GM21825 (cell line): ENCODE measurements around the gene SNCAIP.
"Not testable (repeated sequence)": the region's sequence is repeated elsewhere in the genome, so short reads cannot be mapped to it uniquely, and the experiment has no call there.

Source experiments
- ATAC-seq: cut with Tn5 transposase; IDR thresholded peaks from one replicate; pipeline ENCODE4 v1.9.1; 2021; ENCODE audit warnings: mild to moderate bottlenecking, moderate library complexity; ENCODE audit not compliant: unreplicated experiment

Gene SNCAIP

DNA sequence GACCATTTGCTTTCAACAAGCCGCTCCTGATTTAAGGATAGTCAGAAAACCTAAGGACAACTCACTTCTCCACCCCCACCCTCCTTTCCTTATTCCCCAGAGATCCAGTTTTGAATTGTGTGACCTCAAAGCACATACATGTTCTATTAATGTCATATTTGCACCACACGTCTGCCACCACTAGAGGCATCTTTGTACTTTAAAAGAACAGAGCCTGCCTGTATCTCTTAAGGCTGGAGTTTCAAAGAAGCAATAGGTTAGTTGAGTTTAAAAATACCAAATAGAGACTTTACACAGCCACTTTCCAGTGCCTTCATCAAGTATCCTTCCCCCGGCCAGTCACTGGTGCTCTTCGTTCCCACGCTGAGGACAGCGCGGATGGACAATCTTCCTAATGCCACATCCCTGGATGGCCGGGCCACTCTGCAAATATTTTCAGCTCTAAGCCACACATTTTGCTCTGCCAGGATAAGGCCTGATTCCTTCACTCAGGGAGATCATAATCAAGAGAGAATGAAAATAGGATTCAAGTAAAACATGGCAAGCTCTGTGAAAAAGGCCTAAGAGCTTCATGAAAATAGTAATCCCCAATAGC lies 146.3 kb downstream of the SNCAIP start:
- ATAC-seq = no peak

- ATAC-seq = no peak
These were observed 150.4 kb downstream of the SNCAIP start for GRCh38 chr5:122462486-122462885.

GRCh38 chr5:122463221-122463620 lies 151.2 kb downstream of the SNCAIP start:
- no peak for ATAC-seq

DNA sequence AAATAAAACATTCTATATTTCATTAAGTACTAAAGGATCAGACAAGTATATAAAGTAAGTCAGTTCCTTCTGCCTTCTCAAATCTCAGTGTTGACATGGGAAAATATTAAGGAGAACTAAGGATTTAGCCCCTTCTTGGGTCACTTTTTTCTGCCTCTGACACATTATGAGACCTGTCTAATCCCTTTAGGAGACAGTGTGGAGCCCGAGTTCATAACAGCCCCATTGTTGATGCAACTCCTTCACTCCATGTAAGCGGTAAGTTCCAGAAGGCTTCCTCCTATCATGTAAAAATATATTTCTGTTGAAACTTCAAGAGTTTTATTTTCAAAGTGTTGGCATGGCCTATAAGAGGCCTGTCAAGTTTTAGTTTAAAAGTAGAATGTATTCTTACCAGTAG lies 152.2 kb downstream of the SNCAIP start:
- ATAC-seq = no peak

- ATAC-seq = no peak
These were observed 153.1 kb downstream of the SNCAIP start for GRCh38 chr5:122465031-122465577.

- no peak for ATAC-seq
These were observed 154.0 kb downstream of the SNCAIP start for GRCh38 chr5:122465994-122466393.

DNA sequence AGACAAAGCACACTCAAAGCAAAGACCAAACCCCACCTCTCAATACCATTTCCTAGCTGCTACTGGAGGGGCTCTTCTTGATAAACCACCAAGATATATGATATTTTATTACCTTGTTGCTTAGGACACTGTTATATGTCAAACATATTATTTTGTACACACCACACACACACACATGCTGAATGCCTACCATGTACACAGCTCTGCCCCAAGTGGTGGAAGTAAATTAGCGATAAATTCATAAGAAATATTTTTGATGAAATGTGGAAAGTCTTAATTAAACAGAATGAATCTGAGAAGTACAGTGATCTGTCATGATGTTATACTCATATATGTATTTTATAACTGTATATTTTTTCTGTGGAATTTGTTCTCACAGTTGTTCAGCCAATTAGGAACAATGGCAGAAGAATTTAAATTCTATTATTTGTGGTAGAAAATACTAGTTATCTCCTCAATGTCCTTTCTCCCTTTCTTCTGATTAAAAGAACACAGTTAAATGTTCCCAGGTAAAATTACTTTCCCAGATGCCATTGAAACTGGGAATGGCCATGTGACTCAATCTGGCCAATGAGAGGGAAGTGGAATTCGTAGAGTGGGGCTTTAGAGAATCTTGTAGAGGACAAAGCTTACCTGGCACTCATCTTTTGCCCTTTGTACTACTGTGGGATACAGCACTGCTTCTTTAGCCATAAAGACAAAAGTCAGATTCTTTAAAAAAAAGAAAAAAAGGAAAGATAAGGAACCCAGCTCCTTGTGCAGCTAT lies 156.5 kb downstream of the SNCAIP start:
- no peak for ATAC-seq

GRCh38 chr5:122469384-122469919 lies 157.4 kb downstream of the SNCAIP start:
- no peak for ATAC-seq

- ATAC-seq = no peak
These were observed 158.3 kb downstream of the SNCAIP start for GRCh38 chr5:122470365-122470764.

DNA sequence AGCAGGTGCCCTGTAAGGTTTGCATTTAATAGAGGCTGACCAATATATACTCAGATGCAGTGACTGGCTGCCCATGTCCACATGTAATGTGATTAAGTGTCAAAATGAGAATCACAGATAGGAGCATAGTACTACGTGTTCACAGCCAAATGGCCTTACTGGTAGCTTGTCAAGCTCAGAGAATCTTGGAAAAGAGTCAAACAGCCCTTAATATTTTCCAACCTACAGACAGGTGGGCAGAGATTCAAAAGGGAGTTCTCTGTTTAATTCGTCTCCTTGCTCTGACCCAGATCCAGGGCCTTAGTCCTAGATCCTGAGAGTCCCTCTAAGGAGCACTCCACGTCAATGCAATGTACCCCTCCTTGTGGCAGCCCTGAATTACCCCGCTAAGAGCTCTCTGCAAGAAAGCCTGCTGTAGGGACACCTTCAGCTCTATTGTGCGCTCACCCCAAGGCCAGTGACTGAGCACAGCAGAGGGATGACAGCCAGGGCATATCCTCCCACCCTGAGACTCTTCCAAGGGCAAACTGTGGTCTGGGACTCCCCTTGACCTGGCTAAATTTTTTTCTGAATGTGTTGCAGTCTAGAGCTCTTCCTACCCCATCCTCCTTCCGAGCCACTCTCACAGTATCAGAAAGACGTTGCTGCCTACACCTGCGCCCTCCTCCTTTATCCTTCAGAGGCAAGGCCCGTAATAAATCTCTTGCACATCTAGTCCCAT lies 159.2 kb downstream of the SNCAIP start:
- no peak for ATAC-seq

- no peak for ATAC-seq
These were observed 159.7 kb downstream of the SNCAIP start for GRCh38 chr5:122471752-122472061.

GRCh38 chr5:122473138-122473843 lies 161.3 kb downstream of the SNCAIP start:
- ATAC-seq = no peak

GRCh38 chr5:122473941-122474340 lies 161.9 kb downstream of the SNCAIP start:
- no peak for ATAC-seq

DNA sequence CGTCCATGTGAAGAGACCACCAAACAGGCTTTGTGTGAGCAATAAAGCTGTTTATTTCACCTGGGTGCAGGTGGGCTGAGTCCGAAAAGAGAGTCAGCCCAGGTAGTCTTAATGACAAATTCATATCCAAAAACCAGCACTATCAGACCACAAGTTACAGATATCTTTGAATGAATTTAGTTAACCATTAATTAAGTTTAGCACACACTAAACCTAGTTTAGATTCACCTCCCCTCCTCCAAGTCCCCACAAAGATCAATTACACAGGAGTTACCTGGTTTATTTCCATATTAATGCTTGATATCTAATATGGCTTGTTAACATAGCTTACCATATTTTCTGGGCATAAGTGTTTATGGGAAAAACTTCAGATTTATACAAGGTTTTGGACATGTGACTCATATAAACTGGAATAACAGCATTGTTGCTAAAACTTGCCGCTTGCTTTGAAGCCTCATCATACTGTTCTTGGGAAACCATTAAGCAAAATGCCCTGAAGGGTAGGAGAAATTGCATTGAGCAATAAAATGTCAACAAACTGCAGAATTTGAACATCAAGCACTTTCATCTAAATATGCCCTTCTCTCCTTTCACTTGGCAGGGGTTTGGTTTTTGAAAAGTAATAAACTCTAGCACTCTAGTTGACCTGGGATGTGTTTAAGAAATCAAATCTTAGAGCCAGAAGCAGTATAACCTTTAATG lies 166.9 kb downstream of the SNCAIP start:
- no peak for ATAC-seq

- ATAC-seq = no peak
These were observed 168.1 kb downstream of the SNCAIP start for GRCh38 chr5:122480146-122480545.

- no peak for ATAC-seq
These were observed 172.1 kb downstream of the SNCAIP start for GRCh38 chr5:122484103-122484502.

DNA sequence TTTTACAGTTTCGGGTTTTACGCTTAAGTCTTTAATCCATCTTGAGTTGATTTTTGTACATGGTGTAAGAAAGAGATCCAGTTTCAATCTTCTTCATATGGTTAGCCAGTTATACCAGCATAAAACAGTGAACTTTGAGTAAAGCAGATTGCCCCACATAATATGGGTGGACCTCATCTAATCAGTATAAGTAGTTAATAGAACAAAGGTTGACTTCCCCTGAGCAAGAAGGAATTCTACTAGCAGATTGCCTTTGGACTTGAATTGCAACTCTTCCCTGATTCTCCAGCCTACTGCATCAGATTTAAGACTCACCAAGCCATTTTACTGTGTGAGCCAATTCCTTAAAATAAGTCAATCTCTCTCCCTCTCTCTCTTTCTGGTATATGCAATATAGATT lies 173.2 kb downstream of the SNCAIP start:
- ATAC-seq = no peak

GRCh38 chr5:122486616-122487015 lies 174.6 kb downstream of the SNCAIP start:
- ATAC-seq = not testable (repeated sequence)

DNA sequence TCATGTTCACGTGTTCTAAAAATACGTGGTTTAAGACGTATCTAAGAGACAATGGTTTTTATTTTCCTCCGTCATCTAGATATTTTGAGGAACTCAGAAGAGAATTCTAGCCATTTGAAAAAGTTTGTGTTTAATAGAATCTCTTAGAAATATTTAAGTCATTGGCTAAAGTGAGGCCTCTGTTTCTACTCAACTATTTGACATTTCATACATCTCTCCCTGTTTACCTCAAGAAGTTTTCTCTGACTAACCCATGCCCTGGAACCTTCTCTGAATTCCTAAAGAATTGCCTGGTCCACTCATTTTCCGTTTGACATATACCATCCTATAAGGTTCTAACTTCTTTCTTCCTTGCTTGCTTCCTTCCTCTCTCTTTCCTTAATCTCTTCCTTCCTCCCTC lies 178.7 kb downstream of the SNCAIP start:
- ATAC-seq = no peak

DNA sequence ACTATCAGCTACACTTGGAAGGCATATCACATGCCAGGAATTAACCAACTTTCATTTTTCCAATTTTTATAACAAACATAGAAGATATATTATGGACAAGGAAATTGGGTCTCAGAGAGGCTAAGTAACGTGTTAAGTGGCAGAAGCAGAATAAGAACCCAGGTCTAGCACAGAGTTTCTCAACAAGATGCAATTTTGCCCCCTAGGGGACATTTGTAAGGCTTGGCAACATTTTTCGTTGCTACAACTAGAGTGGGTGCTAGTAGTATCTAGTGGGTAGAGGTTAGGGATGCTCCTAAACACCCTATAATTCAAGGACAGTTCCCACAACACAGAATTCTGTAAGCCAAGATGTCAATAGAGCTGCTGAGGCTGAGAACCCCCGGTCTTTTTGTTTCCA lies 180.6 kb downstream of the SNCAIP start:
- no peak for ATAC-seq
